Neural crest cell (in vitro differentiated cells): ENCODE measurements around the gene CORO6. TPM values are rescaled to one million over a fixed set of nuclear protein-coding genes. Genes with fewer than 3 reads are reported as not detected.

ENCODE experiments used
- DNase-seq: peaks from one replicate; pipeline ENCODE4 v3.0.0; 2021; ENCODE audit warnings: low read depth, mixed read lengths, low spot score
- H3K27ac Mint-ChIP-seq: one replicate; pipeline ENCODE4 v1.8.0; 2021; ENCODE audit warnings: mild to moderate bottlenecking, mixed read lengths; ENCODE audit not compliant: unreplicated experiment
- H3K27me3 Mint-ChIP-seq: 2 replicates; pipeline ENCODE4 v1.8.0; 2021; ENCODE audit warnings: low read depth, mild to moderate bottlenecking, mixed read lengths
- H3K36me3 Mint-ChIP-seq: 2 replicates; pipeline ENCODE4 v1.8.0; 2021; ENCODE audit warnings: low read depth, mild to moderate bottlenecking, mixed read lengths
- H3K4me1 Mint-ChIP-seq: 2 replicates; pipeline ENCODE4 v1.8.0; 2021; ENCODE audit warnings: mixed read lengths
- H3K4me3 Mint-ChIP-seq: one replicate; pipeline ENCODE4 v1.8.0; 2021; ENCODE audit warnings: mild to moderate bottlenecking, mixed read lengths
- H3K9me3 Mint-ChIP-seq: 2 replicates; pipeline ENCODE4 v1.8.0; 2021; ENCODE audit warnings: mixed read lengths
- total RNA-seq: library from RNA; stranded (reverse); gene quantifications from 2 replicates; pipeline ENCODE4 v1.2.1, GENCODE V29; 2021
- TF ChIP-seq, protein P1 (sequence below): fragments of 200-600 bp; sonication (generic); conservative IDR thresholded peaks from 2 replicates; pipeline ENCODE4 v1.5.0; 2021; ENCODE audit warnings: antibody characterized with exemption, mild to moderate bottlenecking

Gene CORO6
- total RNA-seq, 1 donor from 2014 or later, result 2.7 TPM

DNA sequence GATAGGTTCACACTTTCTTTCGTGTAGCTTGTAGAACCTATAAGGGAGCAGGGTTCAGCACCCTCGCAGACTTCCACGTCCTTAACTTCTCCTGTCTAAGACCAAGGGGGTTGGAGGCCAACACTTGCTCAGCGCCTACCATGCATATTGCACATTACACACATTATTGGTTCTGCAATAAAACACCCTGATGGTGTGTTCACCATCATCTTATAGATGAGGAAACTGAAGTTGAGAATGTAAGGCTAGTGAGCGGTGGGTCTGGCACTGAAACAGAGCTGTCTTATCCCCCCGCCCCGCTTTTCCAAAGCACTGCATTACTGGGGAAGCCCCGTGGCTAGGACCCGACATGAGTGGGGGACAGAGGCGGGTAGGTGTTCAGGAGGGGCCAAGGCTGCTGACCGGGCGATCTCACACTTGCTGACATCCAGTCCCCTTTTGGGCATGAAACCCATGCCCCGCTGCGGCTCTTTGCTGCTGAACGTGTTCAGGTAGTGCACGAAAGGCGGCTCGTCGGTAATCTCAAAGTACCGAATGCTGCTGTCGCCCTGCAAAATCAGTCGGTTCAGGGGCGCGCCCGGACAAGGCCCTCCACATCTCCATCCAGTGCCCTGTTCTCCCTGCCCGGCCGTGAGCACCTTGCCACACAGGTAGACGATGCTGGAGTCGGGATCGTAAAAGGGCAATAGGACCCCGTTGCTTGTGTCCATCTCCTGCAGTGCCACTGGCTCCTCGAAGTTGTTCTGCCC, 6.2 kb downstream of the CORO6 start:
- TF ChIP-seq, protein P1, sequence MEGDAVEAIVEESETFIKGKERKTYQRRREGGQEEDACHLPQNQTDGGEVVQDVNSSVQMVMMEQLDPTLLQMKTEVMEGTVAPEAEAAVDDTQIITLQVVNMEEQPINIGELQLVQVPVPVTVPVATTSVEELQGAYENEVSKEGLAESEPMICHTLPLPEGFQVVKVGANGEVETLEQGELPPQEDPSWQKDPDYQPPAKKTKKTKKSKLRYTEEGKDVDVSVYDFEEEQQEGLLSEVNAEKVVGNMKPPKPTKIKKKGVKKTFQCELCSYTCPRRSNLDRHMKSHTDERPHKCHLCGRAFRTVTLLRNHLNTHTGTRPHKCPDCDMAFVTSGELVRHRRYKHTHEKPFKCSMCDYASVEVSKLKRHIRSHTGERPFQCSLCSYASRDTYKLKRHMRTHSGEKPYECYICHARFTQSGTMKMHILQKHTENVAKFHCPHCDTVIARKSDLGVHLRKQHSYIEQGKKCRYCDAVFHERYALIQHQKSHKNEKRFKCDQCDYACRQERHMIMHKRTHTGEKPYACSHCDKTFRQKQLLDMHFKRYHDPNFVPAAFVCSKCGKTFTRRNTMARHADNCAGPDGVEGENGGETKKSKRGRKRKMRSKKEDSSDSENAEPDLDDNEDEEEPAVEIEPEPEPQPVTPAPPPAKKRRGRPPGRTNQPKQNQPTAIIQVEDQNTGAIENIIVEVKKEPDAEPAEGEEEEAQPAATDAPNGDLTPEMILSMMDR, result no peak
- H3K27me3 Mint-ChIP-seq, result peaks cover 69% of the 10 kb centered on the region
- H3K36me3 Mint-ChIP-seq, result no peaks in the 10 kb centered on the region
- no peak for DNase-seq
- no peaks in the 10 kb centered on the region for H3K9me3 Mint-ChIP-seq
- peak overlapping the region; percentile 87 for H3K4me3 Mint-ChIP-seq
- H3K4me1 Mint-ChIP-seq, result peaks cover 28% of the 10 kb centered on the region
- H3K27ac Mint-ChIP-seq, result no peak overlapping the region

DNA sequence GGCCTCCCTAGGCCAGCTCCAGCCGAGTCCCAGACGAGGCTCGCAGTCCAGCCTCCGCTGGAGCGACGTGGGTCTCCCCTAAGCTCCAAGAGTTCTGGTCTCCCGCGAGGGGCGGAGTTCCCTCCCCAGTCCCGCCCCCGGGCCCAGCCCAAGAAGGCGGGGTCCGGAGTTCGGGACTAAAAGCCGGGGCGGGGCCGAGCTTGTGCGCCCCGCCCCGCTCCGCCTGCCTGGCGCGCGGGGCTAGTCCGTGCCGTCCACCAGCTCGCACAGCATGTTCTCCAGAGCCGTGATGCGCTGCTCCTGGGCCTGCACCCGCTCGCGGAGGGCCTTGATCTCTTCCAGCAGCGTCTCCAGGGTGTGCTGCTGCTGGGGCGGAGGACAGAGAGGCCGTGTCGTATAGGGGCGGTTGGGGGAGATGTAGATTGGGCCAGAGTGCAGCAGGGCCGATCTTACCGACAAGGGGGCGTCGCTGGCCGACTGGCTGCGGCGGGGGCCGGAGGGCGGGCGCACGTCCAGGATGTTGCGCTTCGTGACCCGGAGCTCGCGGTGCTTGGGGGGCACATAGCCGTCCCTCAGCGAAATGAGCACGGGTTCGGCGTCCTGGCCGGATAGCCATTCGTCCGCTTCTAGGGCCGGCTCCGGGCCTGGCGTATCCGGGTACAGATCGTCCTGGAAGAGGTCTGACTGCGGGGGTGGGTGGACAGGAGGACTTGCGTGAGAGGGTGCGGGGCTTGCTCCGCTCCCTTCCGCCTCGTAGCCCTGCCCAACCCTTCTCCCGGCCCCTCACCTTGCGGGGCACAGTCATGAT, 7.0 kb downstream of the CORO6 start:
- peak overlapping the region; percentile 87 for H3K4me3 Mint-ChIP-seq
- H3K27me3 Mint-ChIP-seq, result peaks cover 65% of the 10 kb centered on the region
- DNase-seq, result peak; percentile 69
- H3K27ac Mint-ChIP-seq, result no peak overlapping the region
- TF ChIP-seq, protein P1, result no peak
- peaks cover 4% of the 10 kb centered on the region for H3K36me3 Mint-ChIP-seq
- H3K9me3 Mint-ChIP-seq, result no peaks in the 10 kb centered on the region
- H3K4me1 Mint-ChIP-seq, result peaks cover 28% of the 10 kb centered on the region

DNA sequence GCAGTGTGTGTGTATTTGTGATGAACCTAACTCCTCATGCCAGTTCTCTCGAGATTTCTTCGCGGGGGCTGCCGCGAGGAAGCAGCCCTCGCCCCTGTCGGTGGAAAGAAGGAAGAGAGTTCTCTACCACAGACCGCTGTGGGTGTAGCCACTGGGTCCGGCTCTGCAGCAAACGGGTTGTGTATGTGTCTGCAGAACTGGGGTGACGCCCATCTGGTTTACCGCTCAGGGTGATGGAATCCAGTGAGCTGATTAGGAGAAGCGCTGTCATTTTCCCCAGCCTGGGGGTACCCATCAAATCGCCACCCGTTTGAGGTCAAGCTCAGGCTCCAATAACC, 7.7 kb downstream of the CORO6 start:
- no peak for DNase-seq
- Mint-ChIP-seq H3K4me3 (peak overlapping the region; percentile 56), H3K4me1 (peaks cover 28% of the 10 kb centered on the region), H3K36me3 (peaks cover 6% of the 10 kb centered on the region), H3K9me3 (no peaks in the 10 kb centered on the region), H3K27ac (no peak overlapping the region), H3K27me3 (peaks cover 59% of the 10 kb centered on the region)
- TF ChIP-seq, protein P1, result no peak

DNA sequence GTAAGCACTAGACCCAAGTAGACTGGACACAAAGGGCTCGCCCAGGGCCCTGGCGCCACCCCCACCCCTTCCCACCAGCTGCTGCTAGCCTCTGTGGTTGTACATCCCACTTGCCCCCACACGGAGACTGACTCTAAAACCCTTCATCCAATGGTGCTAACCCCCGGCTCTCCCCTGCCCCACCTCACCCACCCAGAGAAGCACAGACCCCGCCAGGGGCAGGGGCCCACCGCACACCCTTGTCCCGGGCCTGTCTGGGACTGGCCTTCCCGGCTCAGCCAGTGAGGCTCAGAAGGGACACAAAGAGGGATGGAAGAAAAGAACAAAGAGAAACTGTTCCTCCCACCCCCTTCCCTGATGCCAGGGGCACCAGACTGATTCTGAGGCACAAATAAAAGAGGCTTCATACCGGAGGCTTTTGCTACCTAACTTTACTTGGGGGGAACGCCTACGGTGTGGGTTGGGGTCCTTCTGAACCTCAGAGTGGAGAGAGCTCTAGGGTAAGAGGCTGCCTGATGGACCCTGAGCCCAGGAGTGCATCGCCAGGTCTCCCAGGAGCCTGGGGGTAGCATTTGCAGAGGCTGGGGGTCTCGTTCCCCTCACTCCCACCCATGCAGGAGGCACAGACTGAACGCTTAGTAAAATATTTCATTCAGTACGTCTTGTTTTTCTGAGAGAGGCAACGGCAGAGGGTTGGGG, 8.2 kb downstream of the CORO6 start:
- H3K27ac Mint-ChIP-seq, result peak overlapping the region; percentile 96
- H3K9me3 Mint-ChIP-seq, result no peaks in the 10 kb centered on the region
- peak overlapping the region; percentile 56 for H3K4me3 Mint-ChIP-seq
- H3K4me1 Mint-ChIP-seq, result peaks cover 28% of the 10 kb centered on the region
- H3K36me3 Mint-ChIP-seq, result peaks cover 7% of the 10 kb centered on the region
- no peak for DNase-seq
- TF ChIP-seq, protein P1, result no peak
- peaks cover 53% of the 10 kb centered on the region for H3K27me3 Mint-ChIP-seq

DNA sequence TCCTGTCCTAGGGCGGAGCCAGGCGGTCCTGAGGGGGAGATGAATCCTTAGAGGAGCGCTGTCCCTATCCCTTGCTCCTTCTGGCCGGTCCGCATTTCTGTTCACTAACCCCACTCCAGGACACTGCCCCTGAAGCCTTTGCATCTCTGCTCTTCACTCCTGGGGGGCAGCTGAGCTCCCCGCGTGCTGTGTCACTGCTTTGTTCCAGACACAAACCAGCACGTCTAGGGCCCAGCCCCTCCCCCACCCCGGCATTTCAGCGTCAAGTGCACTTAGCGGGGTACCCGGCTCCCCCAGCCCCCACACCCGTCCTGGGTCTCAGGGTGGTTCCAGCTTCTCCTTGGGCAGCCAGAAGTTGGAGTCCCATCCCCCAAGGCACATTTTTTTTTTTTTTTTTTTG, 8.9 kb downstream of the CORO6 start:
- Mint-ChIP-seq H3K27me3 (peaks cover 47% of the 10 kb centered on the region), H3K4me3 (peak overlapping the region; percentile 54), H3K27ac (no peak overlapping the region), H3K4me1 (peaks cover 28% of the 10 kb centered on the region), H3K9me3 (no peaks in the 10 kb centered on the region), H3K36me3 (peaks cover 8% of the 10 kb centered on the region)
- TF ChIP-seq, protein P1, result no peak
- no peak for DNase-seq
